Stimulated activated CD4-positive, alpha-beta T cell treated with anti-CD3 and anti-CD28 coated beads, Interleukin-2, amount 100 ng/mL, for 24 hours (primary cell): ENCODE results near the gene ABCA2.

Experiments used
- DNase-seq, 2 donors: peaks; one replicate each; pipeline ENCODE4 v3.0.0-alpha.2; 2020

Gene ABCA2

DNA sequence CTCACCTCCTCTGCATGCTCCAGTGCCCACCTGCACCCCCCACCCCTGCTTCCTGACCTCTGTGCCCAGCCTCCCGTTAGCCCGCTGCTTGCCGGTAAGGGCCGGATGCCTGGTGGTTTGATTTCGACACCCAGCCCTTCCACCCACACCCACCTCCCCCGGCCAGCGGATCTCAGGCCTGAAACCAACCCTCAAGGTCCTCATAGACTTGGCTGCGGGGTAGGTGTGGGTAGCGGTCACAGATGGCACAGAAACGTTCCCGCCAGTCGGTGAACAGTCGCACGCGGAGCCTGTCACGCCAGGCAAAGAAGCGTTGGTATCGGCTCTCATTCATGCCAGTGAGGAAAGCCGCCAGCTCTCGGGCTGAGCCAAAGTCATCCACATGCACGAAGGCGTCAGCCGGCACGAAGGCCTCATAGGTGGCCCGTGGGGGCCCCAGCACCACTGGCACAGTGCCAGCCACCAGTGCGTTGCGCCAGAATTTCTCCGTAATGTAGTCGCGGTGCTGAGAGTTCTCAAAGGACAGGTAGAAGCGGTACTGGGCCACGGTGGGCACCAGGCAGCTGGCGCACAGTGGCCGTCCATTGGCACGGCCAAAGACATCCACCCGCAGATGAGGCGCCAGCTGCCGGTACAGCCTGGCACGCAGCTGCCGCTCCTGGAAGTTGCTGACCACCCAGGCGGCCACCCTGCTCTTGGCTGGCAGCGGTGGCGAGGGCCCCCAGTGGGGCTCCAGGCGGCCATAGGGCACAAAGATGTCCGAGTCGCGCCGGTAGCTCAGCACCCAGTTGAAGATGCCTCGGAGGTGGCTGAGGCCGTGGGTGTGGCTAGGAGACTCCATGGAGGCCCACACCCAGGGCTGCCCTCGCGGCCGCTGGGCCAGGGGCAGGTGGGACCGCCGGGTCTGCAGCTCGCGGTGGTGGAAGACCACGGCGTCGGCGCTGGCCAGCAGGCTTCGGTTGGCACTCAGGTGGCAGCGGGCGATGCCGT, 2.8 kb upstream of the ABCA2 start:
- DNase-seq, result peak; percentile 52 to 57

DNA sequence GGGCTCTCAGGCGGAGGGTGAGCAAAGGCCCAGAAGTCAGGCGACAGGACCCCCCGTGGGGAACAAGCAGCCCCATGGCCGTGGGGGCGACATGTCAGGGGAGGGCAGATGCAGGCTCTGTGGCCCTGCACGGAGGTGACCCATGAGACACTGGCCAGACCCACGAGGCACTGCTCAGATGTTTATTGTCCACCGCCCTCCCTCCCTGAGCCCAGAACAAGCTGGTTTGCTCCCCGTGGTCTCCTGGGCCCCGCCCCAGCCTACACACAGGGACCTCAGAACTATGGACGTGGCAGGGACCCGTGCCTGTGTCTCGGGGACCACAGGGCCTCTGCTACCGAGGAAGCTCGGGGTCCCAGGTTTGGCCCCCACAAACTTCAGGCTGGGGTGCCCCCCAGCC, 2.0 kb upstream of the ABCA2 start:
- no peak for DNase-seq

DNA sequence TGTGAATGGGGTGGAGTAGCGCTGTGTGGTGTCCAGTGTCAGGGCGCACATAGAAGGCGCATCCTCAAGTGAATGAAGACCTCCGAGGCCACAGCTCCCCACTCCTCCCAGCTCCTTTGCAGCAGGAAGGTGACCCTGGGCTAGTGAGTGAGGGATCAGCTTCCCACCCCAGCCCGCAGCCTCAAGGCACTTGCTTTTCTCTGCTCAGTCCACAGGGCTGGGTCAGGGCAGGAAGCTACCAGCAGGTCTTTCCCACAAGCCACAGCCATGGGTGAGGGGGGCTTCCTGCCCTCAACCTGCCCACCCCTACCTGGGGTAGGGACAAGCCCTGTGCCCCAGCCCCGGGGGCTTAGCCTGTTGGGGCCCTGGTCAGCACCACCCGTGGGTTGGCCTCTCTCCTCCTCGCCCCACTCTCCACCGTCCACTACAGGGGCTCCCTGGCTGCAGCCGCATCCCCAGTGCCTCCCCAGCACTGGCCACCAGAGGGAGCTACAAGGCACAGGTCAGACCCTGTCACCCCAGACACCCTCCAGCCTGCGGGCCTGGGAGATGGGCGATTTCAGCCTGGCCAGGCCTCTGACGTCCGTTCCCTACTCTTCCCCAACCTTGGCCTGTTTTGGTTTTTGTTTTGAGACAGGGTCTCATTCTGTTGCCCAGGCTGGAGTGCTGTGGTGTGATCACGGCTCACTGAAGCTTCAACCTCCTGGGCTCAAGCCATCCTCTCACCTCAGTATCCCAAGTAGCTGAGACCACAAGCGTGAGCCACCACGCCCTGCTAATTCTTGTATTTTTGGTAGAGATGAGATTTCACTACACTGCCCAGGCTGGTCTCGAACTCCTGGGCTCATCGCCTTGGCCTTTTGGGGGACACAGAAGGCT, 1.3 kb upstream of the ABCA2 start:
- peak; percentile 85 for DNase-seq

DNA sequence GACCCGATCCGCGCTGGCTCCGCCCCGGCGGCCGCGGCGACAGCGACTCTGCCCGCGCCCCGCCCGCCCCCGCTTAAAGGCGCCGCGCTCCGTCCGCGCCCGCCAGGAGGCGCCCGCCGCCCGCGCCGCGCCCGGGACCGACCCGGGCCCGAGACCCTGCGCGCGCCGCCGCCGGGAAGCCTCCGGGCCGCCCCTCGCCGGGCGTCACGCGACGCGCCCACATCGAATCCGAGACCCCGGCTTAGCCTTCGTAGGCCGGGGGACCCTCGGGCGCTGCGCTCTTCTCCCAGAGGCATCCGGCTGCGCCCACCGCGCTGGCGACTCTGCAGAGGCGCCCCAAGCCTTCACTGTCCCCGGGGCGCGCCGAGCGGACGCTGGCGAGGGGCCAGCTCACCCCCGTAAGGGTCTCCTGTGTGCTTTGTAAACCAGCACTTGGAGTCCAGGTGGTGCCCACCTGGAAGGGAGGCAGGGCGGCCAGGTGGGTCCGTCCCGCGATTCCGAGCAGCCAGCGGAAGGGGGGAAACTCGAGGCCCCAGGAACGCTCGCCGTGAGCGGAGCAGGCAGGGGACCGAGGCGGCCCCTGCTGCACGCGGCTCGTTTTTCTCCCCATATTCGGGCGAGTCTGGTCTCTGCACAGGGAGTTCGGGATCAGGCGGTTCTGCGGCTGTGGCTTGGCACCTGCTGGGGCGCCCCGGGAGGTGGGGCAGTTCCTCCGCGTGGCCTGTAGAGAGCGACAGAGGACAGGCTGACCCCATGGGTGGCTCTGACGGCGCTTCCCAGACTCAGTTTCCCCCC, 423 bp upstream of the ABCA2 start:
- peak; percentile 69 to 75 for DNase-seq

DNA sequence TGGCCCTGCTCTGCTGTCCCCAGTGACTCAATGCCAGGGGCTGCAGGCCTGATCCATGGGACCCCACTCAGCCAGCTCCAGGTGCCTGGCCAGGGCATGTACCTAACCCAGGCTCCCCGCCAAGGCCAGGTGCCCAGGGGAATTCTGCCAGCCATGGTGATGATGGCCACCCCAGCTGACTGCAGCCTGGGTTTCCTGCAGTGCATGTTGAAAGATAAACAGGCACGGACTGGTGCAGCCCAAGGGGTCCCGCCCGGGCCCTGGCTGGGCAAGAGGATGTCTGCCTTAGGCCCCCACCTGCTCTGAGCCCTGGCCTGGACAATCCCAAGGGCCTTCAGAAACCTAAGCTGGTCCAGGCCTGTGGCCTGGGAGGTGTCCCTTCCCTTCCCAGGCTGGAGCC, 1.2 kb downstream of the ABCA2 start:
- no peak for DNase-seq

DNA sequence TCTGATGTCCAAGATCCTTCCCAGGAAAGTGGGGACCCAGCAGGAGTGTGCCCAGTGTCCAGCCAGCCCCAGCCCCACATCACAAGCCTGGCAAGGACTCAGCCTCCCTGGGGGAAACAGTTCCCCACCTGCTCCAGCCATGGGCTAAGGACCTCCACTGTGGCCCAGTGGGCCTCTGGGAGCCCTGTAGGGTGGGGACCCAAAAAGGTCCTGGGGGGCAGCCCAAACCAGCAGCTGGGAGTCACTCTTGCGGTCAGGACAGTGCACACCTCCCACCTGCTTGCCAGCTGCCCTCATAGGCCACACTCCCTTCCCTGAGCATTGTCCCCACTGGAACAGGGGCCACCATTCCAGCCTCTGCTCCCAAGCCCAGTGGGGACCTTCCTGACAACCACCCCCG, 1.7 kb downstream of the ABCA2 start:
- DNase-seq, result no peak

DNA sequence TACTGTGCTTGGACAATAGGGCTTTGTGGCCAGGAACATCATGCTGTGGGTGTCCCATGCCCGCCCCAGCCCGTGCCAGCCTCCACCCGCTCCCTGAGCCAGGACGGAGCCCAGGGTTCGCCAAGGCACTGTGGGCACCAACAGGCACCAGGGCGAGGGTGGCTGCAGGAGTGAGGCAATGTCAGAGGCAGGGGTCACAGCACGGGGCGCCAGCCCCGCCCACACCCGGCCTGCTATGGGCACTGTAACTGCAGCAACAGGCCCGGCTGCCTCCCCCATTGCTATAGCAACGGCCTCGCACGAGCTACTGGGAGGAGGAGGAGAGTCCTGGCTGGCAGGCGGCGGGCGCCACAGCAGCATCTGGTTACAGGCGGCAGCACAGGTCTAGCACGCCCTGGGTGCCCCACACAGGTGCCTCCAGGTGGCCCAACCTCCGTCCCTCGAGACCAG, 2.5 kb downstream of the ABCA2 start:
- no peak for DNase-seq

DNA sequence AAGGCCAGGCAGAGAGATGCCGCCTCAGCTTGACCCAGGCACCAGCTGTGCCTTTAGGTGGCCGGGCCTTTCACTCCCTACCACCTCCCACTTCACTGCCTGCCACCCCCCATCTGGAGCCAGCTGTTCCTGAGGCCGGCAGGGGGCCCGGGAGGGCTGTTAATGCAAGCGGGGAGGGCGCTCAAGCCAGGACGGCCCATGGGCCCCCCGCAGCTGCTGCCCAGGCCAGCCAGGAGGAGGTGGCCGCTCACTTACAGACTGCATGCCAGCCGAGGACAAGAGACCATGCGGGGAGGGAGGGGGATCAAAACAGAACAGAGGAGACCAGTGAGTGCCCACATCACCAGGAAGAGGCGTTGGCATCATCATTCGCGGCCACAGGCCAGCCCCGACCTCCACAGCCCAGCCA, 4.5 kb downstream of the ABCA2 start:
- DNase-seq, result no peak

DNA sequence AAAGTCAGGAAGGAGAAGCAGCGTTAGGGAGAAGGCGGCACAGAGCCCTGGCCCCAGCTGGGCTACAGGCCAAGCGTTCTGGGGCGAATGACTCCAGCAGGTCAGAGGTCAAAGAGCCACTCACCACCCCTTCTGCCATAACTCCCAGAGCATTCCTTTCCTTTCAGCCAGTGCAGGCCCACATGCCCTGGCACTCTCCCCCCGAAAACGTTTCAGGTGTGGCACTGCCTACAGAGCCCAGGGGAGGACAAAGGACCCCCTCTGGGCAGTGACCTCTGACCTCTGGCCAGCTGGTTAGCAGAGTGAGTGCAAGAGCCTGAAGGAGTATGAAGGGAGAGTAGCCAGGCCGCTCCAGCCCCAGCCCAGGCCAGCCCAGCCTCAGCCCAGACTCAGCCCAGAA, 4.9 kb downstream of the ABCA2 start:
- no peak for DNase-seq

DNA sequence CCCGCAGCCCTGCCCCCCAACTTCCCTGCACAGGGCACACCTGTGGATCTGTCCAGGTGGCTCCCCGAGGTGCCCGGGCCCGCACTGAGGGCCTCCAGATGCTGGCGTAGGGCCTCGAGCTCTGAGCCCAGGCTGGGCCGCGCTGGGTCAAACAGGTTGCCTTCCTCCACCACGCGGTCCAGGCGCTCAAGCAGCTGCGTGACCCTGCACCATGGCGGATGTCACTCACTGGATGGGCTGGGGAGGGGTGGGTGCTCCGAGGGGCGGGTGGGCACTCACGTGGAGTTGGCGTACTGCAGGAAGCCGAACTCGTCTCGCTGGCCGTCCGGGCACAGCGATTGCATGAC, 5.4 kb downstream of the ABCA2 start:
- no peak for DNase-seq

DNA sequence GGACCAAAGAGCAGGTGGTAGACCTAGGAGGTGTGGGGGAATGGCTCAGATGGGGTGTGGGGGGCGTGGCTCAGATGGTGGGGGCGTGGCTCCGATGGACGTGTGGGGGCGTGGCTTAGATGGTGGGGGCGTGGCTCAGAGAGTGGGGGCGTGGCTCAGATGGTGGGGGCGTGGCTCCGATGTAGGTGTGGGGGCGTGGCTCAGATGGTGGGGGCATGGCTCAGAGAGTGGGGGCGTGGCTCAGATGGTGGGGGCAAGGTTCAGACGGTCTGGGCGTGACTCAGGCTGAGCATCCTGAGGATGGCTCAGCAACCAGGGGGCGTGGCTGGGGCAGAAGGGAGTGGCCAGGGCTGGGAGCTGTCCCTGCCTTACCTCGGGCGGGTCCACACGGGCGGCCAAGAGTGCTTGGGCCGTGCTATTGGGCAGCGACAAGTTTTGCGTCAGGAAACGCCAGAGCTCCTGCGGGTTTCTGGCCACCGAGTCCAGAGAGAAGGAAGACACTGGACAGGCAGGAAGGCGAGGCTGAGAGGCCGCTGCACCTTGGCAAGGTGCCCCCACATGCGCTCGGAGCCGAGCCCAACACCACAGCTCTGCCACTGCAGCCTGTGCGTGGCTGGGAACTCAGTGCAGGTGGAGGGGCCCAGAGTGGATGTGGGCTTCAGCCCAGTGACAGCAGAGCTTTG, 5.9 kb downstream of the ABCA2 start:
- peak; percentile 77 to 84 for DNase-seq

DNA sequence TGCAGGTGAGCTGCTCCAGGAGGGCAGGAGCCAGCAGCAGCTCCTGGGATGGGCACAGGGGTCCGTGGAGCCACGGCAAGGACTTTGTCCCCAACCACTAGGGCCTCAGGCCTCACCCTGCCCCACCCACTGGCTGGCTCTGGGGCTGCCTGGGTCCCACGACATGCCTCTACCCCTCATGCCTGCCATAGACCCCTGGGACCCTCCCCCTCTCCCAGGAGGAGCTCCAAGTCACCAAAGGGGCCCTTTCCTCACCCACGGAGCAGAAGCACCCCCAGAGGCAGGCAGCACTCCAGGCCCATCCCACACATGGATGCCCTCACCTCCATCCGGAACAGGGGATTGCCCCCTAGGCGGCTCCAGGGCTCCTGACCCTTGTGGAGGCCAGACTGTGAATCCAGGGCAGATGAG, 6.5 kb downstream of the ABCA2 start:
- no peak for DNase-seq

DNA sequence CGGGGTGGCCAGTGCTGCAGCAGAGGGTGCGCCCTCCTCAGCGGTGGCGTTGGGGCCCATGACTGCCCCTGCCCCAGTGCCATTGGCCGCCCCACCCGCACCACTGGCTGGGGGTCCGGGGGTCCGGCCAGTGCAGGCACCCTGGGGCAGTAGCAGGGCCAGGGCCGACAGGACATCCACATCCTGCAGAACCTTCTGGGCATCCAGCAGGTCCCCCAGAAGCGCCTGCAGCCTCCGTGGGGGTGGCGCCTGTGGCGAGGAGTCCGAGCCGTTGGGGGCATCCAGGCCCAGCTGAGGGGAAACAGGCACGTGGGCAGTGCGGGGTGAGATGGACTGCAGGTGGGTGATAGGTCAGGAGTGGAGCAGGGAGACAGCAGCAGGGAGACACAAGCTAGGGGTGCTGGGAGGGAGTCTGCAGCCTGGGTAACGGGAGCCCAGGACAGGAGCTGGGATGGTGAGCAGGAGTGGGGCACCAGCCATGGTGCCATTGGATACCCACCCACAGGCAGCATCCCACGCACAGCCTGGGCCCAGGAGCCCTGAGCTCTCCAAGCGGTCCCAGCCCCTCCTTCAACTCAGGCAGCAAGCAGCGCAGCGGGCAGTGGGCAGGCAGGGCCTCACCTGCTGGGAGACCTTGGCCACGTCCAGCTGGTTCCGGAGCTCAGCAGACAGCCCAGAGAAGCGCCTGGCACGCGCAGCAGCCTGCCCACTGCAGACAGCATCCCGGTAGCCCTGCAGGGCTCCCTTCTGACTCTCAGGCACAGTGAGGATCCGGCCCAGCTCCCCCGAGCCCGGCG, 7.1 kb downstream of the ABCA2 start:
- no peak for DNase-seq

DNA sequence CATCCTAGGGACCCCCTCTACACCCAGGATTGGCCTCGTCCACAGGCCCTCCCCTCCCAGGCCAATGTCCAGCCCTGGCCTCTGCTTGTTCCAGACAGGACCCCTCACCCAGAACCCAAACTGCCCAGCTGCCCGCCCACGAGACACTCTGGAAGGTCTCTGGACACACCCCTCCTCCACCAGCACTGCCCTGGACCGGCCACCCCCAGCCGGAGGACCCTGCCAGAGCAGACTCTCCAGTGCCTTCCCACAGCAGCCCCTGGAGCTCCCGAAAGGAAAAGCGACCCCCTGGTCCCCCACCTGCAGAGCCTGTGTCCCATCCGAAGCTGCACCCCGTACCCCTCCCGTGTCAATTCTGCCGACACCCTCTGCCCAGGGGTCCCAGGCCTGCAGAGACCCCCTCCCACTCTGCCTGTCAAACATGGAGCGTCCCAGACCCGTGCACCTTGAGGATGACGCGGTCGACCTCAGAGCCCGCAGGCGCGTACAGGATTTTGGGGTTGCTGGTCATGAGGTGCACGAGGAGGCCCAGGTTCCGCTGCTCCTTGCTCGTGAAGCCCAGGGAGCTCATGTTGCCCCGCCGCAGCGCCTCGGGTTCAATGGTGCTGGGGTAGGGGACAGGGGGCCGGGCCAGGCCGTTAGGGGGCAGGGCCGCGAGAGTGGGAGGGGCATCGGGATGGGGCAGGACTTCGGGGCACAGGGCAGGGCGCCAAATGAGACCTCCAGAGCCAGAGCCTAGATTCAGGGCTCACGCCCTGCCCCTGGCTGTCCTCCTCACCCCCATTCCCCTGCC, 8.0 kb downstream of the ABCA2 start:
- no peak for DNase-seq

DNA sequence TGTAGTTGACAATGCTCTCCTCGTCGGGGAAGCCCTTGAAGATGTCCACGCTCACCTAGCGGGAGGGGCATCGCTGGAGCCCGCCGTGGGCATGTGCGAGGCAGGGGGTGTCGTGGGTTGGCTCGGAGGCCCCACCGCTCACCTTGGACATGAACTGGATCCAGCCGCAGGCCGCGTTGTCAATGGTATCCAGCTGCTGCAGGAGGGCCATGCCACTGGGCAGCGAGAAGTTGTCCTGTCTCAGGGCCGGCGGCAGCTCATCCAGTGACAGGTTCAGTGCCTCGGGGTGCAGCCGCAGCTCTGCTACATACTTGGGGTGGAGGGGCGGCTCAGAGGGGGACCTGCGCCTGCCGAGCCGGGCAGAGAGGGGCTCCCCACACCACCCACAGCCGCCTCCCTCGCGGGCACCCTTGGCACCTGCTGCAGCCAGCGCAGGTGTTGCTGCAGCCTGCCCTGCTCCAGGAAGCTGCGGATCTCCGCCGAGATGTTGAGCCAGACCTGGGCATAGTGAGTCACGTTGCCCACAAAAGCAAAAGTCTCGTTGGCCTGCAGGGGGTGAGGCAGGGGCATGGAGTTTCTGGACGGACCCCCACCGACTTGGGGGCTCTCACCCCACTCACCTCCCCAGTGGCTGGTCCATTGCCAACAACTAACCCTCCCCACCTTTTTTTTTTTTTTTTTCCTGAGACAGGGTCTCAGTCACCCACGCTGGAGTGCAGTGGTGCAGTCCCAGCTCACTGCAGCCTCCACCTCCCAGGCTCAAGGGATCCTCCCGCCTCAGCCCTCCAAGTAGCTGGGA, 9.1 kb downstream of the ABCA2 start:
- no peak for DNase-seq

DNA sequence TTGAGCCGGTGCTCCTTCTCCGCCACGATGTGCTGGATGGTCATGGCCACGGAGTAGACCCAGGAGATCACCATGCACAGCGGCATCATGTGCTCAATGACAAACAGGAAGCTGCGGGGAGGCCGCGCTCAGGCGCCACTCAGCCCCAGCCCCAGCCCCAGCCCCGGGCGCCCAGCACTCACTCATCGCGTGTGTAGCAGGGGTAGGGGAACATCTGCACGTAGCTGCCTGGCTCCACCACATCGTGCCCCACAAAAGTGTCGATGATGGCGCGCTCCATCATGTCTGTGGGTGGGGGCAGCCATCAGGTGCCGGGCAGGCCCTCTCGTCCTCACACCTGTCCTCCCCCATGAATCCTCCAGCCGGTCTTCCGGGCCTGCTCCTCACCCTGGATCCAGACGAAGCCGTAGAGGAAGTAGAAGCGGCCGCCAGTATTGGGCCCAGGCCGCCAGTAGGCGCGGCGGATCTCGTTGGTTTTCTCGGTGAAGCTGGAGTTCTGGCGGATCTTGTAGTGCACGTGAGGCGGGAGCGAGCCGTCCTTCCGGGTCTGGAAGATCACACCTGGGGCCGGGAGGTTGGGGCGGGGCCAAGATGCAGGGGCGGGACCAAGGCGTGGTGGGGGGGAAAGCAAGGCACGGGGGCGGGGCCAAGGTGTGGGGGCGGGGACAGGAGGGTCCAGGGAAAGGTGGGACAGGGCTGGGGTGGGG, 10.1 kb downstream of the ABCA2 start:
- no peak for DNase-seq

DNA sequence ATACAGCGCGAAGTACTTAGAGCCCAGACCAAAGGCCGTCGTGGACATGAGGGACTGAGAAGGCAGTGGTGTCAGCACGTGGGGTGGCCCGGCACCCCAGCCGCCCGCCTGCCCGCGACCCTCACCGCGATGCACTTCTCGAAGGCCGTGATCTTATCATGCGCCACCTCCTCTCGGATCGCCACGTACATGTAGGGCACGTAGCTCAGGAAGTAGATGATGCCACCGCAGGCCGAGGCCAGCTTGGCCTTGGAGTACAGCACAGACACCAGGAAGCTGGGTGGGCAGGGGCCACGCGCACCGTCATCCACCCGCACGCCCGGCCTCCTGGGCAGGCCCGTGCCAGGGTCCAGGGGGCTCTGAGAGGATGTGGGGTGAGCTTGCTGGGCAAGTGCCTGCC, 11.0 kb downstream of the ABCA2 start:
- no peak for DNase-seq

DNA sequence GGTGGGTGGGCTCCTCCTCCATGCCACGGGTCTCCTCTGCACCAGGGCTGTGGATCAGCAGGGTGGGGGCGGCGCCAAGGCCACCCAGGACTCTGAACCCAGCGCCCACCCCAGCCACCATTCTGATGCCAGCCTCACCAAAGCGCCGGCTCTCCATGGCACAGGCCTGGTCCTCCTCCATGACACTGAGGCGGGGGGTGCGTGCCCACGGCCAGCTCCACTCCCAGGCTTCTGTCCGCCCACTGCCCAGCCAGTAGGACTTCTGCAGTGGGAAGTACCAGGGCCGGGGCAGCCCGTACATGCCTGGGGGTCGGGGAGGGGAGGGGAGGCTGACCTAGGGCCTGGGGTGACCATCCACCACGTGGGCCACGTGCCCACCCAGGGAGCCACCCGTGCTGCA, 11.6 kb downstream of the ABCA2 start:
- no peak for DNase-seq

DNA sequence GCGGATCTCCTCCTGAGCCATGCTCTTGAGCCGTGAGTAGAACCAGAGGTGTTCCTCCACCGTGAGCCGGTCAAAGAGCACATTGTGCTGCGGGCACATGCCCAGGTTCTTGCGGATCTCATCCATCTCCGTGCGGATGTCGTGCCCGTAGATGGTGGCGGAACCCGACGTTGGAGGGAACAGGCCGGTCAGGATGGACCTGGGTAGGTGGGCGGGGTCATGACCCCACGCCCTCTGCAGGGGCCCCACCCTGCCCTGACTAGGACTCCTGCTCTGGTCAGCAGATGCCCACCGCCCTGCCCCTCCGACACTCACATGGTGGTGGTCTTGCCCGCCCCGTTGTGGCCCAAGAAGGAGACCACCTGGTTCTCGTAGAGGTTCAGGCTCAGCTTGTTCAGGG, 12.1 kb downstream of the ABCA2 start:
- no peak for DNase-seq
